CD4-positive, alpha-beta T cell (primary cell): ENCODE data around the gene CLCN1. TPM values are rescaled to one million over a fixed set of nuclear protein-coding genes. Genes with fewer than 3 reads are reported as not detected.

Experiments
- ATAC-seq: fragments of 200-7000 bp; cut with Tn5 transposase; one replicate; pipeline ENCODE4 v1.10.0; 2022; ENCODE audit warnings: mild to moderate bottlenecking; ENCODE audit not compliant: poor library complexity
- CTCF ChIA-PET: fragments of 350-600 bp; sonication (Branson Sonifier 250); formaldehyde crosslinking; loops from one replicate; lab custom pipeline; 2021; ENCODE audit warnings: antibody characterized with exemption, inconsistent platforms; lab: Charles Lee
- POLR2A ChIA-PET: fragments of 350-600 bp; sonication (Branson Sonifier 250); formaldehyde crosslinking; loops from one replicate; lab custom pipeline; 2021; ENCODE audit warnings: antibody characterized with exemption, inconsistent platforms; lab: Charles Lee
- DNase-seq, 14 experiments: peaks; one replicate each; pipeline ENCODE4 v3.0.0-alpha.2; 2013 to 2020; ENCODE audit warnings: mixed read lengths in 2 of 14
- H3K27ac ChIP-seq, 2 donors: one replicate each; pipeline versions ENCODE4 v1.5.1 to v1.7.0; 2013; ENCODE audit warnings: low read length in 2 of 2, low read depth in 1 of 2, mild to moderate bottlenecking in 1 of 2
- H3K27me3 ChIP-seq, 2 experiments: 1 replicate in 1 of 2; 2 replicates in 1 of 2; pipeline versions ENCODE4 v1.6.1 to v1.7.0; 2013; ENCODE audit warnings: low read length in 2 of 2, control low read depth in 1 of 2, mild to moderate bottlenecking in 1 of 2, moderate library complexity in 1 of 2; ENCODE audit not compliant: insufficient read depth in 2 of 2, control insufficient read depth in 1 of 2
- H3K36me3 ChIP-seq: one replicate; pipeline ENCODE4 v1.6.1; 2013; ENCODE audit warnings: low read length, control low read depth; ENCODE audit not compliant: insufficient read depth
- H3K4me1 ChIP-seq: one replicate; pipeline ENCODE4 v1.6.1; 2013; ENCODE audit warnings: low read length, control low read depth; ENCODE audit not compliant: insufficient read depth
- H3K4me3 ChIP-seq: one replicate; pipeline ENCODE4 v1.5.1; 2013; ENCODE audit warnings: mild to moderate bottlenecking, low read length, moderate library complexity
- H3K9me3 ChIP-seq, 2 experiments: 1 replicate in 1 of 2; 2 replicates in 1 of 2; pipeline versions ENCODE4 v1.6.1 to v1.7.0; 2013; ENCODE audit warnings: low read length in 2 of 2, mild to moderate bottlenecking in 2 of 2, control low read depth in 1 of 2, moderate library complexity in 1 of 2; ENCODE audit not compliant: control insufficient read depth in 1 of 2, insufficient read depth in 1 of 2
- H3K27ac Mint-ChIP-seq: one replicate; pipeline ENCODE4 v1.8.0; 2020; ENCODE audit warnings: mixed read lengths
- H3K27me3 Mint-ChIP-seq: one replicate; pipeline ENCODE4 v1.8.0; 2021; ENCODE audit warnings: mixed read lengths
- H3K36me3 Mint-ChIP-seq: one replicate; pipeline ENCODE4 v1.8.0; 2021; ENCODE audit warnings: low read depth, mixed read lengths
- H3K4me1 Mint-ChIP-seq: one replicate; pipeline ENCODE4 v1.8.0; 2021; ENCODE audit warnings: low read depth, mixed read lengths
- H3K4me3 Mint-ChIP-seq: one replicate; pipeline ENCODE4 v1.8.0; 2020; ENCODE audit warnings: mild to moderate bottlenecking, mixed read lengths
- H3K9me3 Mint-ChIP-seq: one replicate; pipeline ENCODE4 v1.8.0; 2020; ENCODE audit warnings: mixed read lengths
- intact Hi-C, 2 experiments: fragments of 100-400 bp; cut with DNase I in 1 of 2; cut with micrococcal nuclease in 1 of 2; formaldehyde crosslinking; loops; one replicate each; pipeline versions ENCODE4 v1.15.1 to v1.9.0; 2023 to 2025; cut with DNase I, micrococcal nuclease
- total RNA-seq, 174 experiments: library from RNA in 2 of 174; stranded (reverse) in 2 of 174; gene quantifications; one replicate each; pipeline ENCODE4 v1.2.3 and lab custom pipeline; 2021 to 2026
- TF ChIP-seq, protein P1 (sequence below): fragments of 200-600 bp; IDR thresholded peaks from one replicate; pipeline ENCODE4 v1.8.0; 2022; ENCODE audit warnings: antibody characterized with exemption, mild to moderate bottlenecking

The CLCN1 gene
- total RNA-seq, 2 experiments from 2014 or later, result not detected

DNA sequence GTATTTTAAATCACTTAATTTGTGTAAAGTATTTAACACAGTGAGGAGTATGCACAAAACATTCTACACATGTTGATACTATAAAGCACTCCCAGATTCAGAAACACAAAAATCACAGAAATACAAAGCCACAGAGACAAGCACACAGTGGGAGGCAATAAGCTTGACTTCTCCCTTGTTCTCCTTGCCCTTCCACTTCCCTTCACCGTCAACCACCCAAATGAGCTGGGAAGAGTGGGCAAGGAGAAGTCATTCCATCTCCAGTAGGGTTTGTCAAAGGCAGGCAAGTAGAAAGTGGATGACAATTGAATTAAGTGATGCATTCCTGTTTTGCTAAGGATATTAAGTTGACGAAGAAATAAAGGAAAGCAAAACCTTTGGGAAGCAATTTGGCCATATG is 35.3 kb upstream of the CLCN1 start:
- Histone ChIP-seq H3K4me3 (no peak overlapping the region), H3K27ac (no peak overlapping the region), H3K27me3 (no peaks in the 10 kb centered on the region), H3K36me3 (no peaks in the 10 kb centered on the region), H3K9me3 (no peaks in the 10 kb centered on the region), H3K4me1 (peaks cover 30% of the 10 kb centered on the region)
- Mint-ChIP-seq H3K9me3 (no peaks in the 10 kb centered on the region), H3K27ac (peak overlapping the region; percentile 88), H3K4me3 (peak overlapping the region; percentile 18), H3K36me3 (no peaks in the 10 kb centered on the region), H3K4me1 (peaks cover 43% of the 10 kb centered on the region), H3K27me3 (no peaks in the 10 kb centered on the region)
- ATAC-seq, result no peak
- TF ChIP-seq, protein P1, sequence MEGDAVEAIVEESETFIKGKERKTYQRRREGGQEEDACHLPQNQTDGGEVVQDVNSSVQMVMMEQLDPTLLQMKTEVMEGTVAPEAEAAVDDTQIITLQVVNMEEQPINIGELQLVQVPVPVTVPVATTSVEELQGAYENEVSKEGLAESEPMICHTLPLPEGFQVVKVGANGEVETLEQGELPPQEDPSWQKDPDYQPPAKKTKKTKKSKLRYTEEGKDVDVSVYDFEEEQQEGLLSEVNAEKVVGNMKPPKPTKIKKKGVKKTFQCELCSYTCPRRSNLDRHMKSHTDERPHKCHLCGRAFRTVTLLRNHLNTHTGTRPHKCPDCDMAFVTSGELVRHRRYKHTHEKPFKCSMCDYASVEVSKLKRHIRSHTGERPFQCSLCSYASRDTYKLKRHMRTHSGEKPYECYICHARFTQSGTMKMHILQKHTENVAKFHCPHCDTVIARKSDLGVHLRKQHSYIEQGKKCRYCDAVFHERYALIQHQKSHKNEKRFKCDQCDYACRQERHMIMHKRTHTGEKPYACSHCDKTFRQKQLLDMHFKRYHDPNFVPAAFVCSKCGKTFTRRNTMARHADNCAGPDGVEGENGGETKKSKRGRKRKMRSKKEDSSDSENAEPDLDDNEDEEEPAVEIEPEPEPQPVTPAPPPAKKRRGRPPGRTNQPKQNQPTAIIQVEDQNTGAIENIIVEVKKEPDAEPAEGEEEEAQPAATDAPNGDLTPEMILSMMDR, result no peak
- no peak for DNase-seq
- intact Hi-C loops, result loop anchor here in 1 of 2 experiments (10.0 kb wide), 1 partner anchor 426 kb away; the partner anchor contains the start of gene EPHB6
- ChIA-PET POLR2A (interaction anchor here (0.8 to 3.8 kb wide), 6 partner anchors 11 to 472 kb away, joined by 5 to 41 read pairs (median 8); partner anchors contain the start of gene GSTK1), CTCF (interaction anchor here (0.8 to 3.2 kb wide), 6 partner anchors 13 to 65 kb away, joined by 3 to 24 read pairs (median 6); partner anchors contain the start of gene GSTK1)

DNA sequence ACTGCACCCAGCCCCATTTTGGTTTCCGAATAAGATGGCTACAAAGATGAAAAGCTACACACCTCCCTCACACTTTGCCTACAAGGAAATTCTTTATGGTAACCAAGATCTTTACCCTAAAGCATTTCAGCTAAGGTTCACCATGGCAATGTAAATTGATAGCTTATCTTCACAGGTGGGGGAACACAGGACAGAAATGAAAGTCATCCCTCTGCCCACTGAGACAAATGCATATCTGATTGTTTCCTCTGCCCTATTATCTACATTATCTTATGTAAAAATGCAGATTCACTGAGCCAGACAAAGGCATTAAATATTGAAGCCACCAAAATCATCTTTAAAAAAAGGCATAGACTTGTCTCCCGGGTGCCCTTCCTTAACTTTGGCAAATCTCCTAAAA is 34.4 kb upstream of the CLCN1 start:
- CTCF ChIA-PET, result interaction anchor here (1.1 kb wide), 1 partner anchor 14 kb away, joined by 3 read pairs; no protein-coding TSS in a partner anchor
- Histone ChIP-seq H3K36me3 (no peaks in the 10 kb centered on the region), H3K4me1 (peaks cover 30% of the 10 kb centered on the region), H3K4me3 (no peak overlapping the region), H3K9me3 (no peaks in the 10 kb centered on the region), H3K27me3 (no peaks in the 10 kb centered on the region), H3K27ac (no peak overlapping the region)
- H3K36me3 Mint-ChIP-seq, result no peaks in the 10 kb centered on the region
- H3K9me3 Mint-ChIP-seq, result no peaks in the 10 kb centered on the region
- TF ChIP-seq, protein P1, result no peak
- H3K27me3 Mint-ChIP-seq, result no peaks in the 10 kb centered on the region
- ATAC-seq (no peak), DNase-seq (no peak)
- H3K4me3 Mint-ChIP-seq, result no peak overlapping the region
- intact Hi-C loops, result loop anchor here in 1 of 2 experiments (10.0 kb wide), 1 partner anchor 427 kb away; the partner anchor contains the start of gene EPHB6
- POLR2A ChIA-PET, result interaction anchor here (3.8 kb wide), 1 partner anchor 17 kb away, joined by 41 read pairs; the partner anchor contains the start of gene GSTK1
- H3K4me1 Mint-ChIP-seq, result peaks cover 43% of the 10 kb centered on the region
- H3K27ac Mint-ChIP-seq, result no peak overlapping the region

DNA sequence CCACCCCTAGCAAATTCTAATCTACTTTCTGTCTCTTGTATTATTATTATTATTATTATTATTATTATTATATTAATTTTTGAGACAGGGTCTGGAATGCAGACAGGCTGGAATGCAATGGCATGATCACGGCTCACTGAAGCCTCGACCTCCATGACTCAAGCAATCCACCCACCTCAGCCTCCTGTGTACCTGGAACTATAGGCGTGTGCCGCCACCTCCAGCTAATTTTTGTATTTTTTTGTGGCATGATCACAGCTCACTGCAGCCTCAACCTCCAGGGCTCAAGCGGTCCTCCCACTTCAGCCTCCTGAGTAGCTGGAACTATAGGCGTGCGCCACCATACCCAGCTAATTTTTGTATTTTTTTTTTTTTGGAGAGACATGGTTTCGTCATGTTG is 33.8 kb upstream of the CLCN1 start:
- intact Hi-C loops, result loop anchor here in 1 of 2 experiments (10.0 kb wide), 1 partner anchor 427 kb away; the partner anchor contains the start of gene EPHB6

More for the DNA sequence above, 33.8 kb upstream of the CLCN1 start:
- ATAC-seq, result no peak
- H3K36me3 ChIP-seq, result no peaks in the 10 kb centered on the region
- DNase-seq, result no peak
- Mint-ChIP-seq H3K4me3 (no peak overlapping the region), H3K27ac (no peak overlapping the region), H3K9me3 (no peaks in the 10 kb centered on the region), H3K36me3 (no peaks in the 10 kb centered on the region), H3K27me3 (no peaks in the 10 kb centered on the region), H3K4me1 (peaks cover 48% of the 10 kb centered on the region)
- CTCF ChIA-PET, result interaction anchor here (0.7 to 1.8 kb wide), 4 partner anchors 15 to 42 kb away, joined by 3 to 5 read pairs (median 4); no protein-coding TSS in a partner anchor
- no peaks in the 10 kb centered on the region for H3K9me3 ChIP-seq
- H3K27ac ChIP-seq, result no peak overlapping the region
- H3K27me3 ChIP-seq, result no peaks in the 10 kb centered on the region
- TF ChIP-seq, protein P1, result no peak
- peaks cover 30% of the 10 kb centered on the region for H3K4me1 ChIP-seq
- POLR2A ChIA-PET, result interaction anchor here (3.8 kb wide), 1 partner anchor 18 kb away, joined by 41 read pairs; the partner anchor contains the start of gene GSTK1
- H3K4me3 ChIP-seq, result no peak overlapping the region
